HEK293 (cell line): ENCODE results near the gene NAALADL2.

Experiments
- CTCF ChIP-seq: fragments of 450-650 bp; formaldehyde crosslinking; IDR thresholded peaks from 2 replicates; pipeline ENCODE4 v1.5.1; 2016; ENCODE audit warnings: missing biosample characterization, missing genetic modification characterization
- PATZ1 ChIP-seq: fragments of 450-650 bp; formaldehyde crosslinking; IDR thresholded peaks from 2 replicates; pipeline ENCODE4 v1.5.1; 2016; ENCODE audit warnings: missing biosample characterization, missing genetic modification characterization
- PRDM4 ChIP-seq: fragments of 450-650 bp; formaldehyde crosslinking; IDR thresholded peaks from 2 replicates; pipeline ENCODE4 v1.5.1; 2017; ENCODE audit warnings: missing biosample characterization, missing genetic modification characterization
- PRDM6 ChIP-seq: fragments of 450-650 bp; formaldehyde crosslinking; IDR thresholded peaks from 2 replicates; pipeline ENCODE4 v1.5.1; 2017; ENCODE audit warnings: missing biosample characterization, missing genetic modification characterization
- ZNF18 ChIP-seq: fragments of 450-650 bp; formaldehyde crosslinking; IDR thresholded peaks from 2 replicates; pipeline ENCODE4 v1.5.1; 2016; ENCODE audit warnings: missing biosample characterization, missing genetic modification characterization
- ZNF302 ChIP-seq: fragments of 450-650 bp; formaldehyde crosslinking; IDR thresholded peaks from 2 replicates; pipeline ENCODE4 v1.5.1; 2016; ENCODE audit warnings: missing biosample characterization, missing genetic modification characterization, low read depth
- ZNF311 ChIP-seq: fragments of 450-650 bp; formaldehyde crosslinking; IDR thresholded peaks from 2 replicates; pipeline ENCODE4 v1.5.1; 2017; ENCODE audit warnings: missing biosample characterization, missing genetic modification characterization, borderline replicate concordance
- ZNF449 ChIP-seq: fragments of 450-650 bp; formaldehyde crosslinking; IDR thresholded peaks from 2 replicates; pipeline ENCODE4 v1.5.1; 2017; ENCODE audit warnings: missing biosample characterization, mild to moderate bottlenecking, missing genetic modification characterization, moderate library complexity

GRCh38 chr3:175082631-175083030, 223.5 kb downstream of the NAALADL2 start:
- TF ChIP-seq PATZ1 (tag by site-specific recombination) = no peak
- TF ChIP-seq ZNF449 = no peak
- no peak for TF ChIP-seq ZNF18 (tag by site-specific recombination)
- no peak for TF ChIP-seq CTCF (tag by site-specific recombination)
- TF ChIP-seq ZNF311 = no peak
- no peak for TF ChIP-seq ZNF302 (tag by site-specific recombination)
- TF ChIP-seq PRDM4 = no peak
- no peak for TF ChIP-seq PRDM6
